ENCODE data around the gene ZNF678.
"Not testable (repeated sequence)": the region's sequence is repeated elsewhere in the genome, so short reads cannot be mapped to it uniquely, and the experiment has no call there.

The ZNF678 gene

DNA sequence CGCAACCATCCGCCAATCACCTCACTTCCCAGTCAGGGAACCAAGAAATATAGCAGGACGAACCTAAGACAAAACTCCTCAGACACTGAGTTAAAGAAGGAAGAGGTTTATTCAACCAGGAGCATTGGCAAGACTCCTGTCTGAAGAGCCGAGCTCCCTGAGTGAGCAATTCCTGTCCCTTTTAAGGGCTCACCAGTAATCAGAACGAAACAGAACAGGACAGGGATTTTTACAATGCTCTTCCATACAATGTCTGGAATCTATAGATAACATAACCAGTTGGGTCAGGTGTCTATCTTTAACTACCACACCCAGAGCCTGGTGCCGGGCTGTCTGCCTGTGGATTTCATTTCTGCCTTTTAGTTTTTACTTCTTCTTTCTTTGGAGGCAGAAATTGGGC lies 32.9 kb downstream of the ZNF678 start:
- not testable (repeated sequence) for H3K9me3 ChIP-seq (ENCODE audit: control insufficient read depth, insufficient read depth, low read length); DNase-seq (ENCODE audit: low read depth, low spot score); H3K27me3 ChIP-seq (ENCODE audit: control insufficient read depth, insufficient read depth, low read length); H3K4me3 ChIP-seq (ENCODE audit: low read length); H3K36me3 ChIP-seq (ENCODE audit: control insufficient read depth, insufficient read depth, low read length); H3K27ac ChIP-seq (ENCODE audit: low read length); H3K4me1 ChIP-seq (ENCODE audit: control insufficient read depth, insufficient read depth, low read length)
- no CpG with 5 or more reads among the region's 6 CpGs for WGBS (ENCODE audit: insufficient coverage, insufficient read length)

DNA sequence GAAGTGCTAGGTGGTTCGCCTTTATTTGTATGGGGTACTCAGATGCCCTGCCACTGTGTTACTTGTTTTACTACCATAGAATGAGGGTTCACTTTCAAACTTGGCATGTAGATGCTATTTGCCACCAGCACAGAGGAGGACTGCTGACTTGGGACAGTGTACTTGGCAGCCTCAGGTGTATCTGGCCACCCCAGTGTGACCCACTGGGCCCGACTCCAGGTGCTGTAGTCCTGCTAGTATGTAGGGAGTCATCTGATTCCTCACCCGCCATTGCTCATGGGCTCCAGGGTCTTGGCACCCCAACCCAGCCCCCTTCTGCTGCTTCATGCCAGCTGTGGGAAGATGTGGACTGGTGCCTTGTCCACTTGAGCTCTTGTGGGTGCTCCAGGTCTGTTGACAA lies 40.0 kb downstream of the ZNF678 start:
- no peak for DNase-seq (ENCODE audit: low read depth, low spot score)
- H3K4me1 ChIP-seq (ENCODE audit: control insufficient read depth, insufficient read depth, low read length) = 0 out of 2 replicates have a peak, but pooled peaks cover 2% of the 10 kb centered on the region
- WGBS (ENCODE audit: insufficient coverage, insufficient read length) = no CpG with 5 or more reads among the region's 3 CpGs
- no peaks in the 10 kb centered on the region for H3K9me3 ChIP-seq (ENCODE audit: control insufficient read depth, insufficient read depth, low read length)
- H3K4me3 ChIP-seq (ENCODE audit: low read length) = no peak overlapping the region
- H3K27ac ChIP-seq (ENCODE audit: low read length) = no peak overlapping the region
- H3K36me3 ChIP-seq (ENCODE audit: control insufficient read depth, insufficient read depth, low read length) = no peaks in the 10 kb centered on the region
- H3K27me3 ChIP-seq (ENCODE audit: control insufficient read depth, insufficient read depth, low read length) = no peaks in the 10 kb centered on the region

DNA sequence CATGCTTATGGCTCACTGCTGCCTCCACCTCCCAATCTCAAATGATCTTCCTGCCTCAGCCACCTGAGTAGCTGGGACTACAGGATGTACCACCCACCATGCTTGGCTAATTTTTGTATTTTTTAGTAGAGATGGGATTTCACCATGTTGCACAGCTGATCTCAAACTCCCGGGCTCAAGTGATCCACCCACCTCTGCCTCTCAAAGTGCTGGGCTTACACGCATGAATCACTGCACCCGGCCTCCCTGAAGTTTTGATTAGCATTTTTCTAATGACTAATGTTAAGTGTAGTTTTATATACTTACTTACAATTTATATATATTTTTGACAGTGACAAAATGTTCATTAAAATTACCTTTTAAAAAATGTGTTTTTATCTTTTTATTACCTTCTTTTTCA lies 41.1 kb downstream of the ZNF678 start:
- Histone ChIP-seq H3K9me3 (ENCODE audit: control insufficient read depth, insufficient read depth, low read length) (no peaks in the 10 kb centered on the region), H3K4me3 (ENCODE audit: low read length) (no peak overlapping the region), H3K4me1 (ENCODE audit: control insufficient read depth, insufficient read depth, low read length) (0 out of 2 replicates have a peak, but pooled peaks cover 2% of the 10 kb centered on the region), H3K27me3 (ENCODE audit: control insufficient read depth, insufficient read depth, low read length) (no peaks in the 10 kb centered on the region), H3K27ac (ENCODE audit: low read length) (no peak overlapping the region), H3K36me3 (ENCODE audit: control insufficient read depth, insufficient read depth, low read length) (no peaks in the 10 kb centered on the region)
- no CpG with 5 or more reads among the region's 3 CpGs for WGBS (ENCODE audit: insufficient coverage, insufficient read length)
- no peak for DNase-seq (ENCODE audit: low read depth, low spot score)

DNA sequence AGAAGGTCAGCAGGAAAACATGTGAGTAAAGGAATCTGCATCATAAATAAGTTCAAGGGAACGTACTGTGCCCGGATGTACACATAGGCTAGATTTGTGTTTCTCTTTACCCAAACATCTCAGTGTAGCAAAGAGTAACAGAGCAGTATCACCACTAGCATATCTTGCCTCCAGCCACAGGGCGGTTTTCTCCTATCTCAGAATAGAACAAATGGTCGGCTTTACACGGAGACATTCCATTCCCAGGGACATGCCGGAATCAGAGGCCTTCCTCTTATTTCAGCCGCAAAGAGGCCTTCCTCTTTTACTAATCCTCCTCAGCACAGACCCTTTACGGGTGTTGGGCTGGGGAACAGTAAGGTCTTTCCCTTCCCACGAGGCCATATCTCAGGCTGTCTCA lies 42.9 kb downstream of the ZNF678 start:
- H3K27ac ChIP-seq (ENCODE audit: low read length); H3K36me3 ChIP-seq (ENCODE audit: control insufficient read depth, insufficient read depth, low read length); DNase-seq (ENCODE audit: low read depth, low spot score); H3K27me3 ChIP-seq (ENCODE audit: control insufficient read depth, insufficient read depth, low read length); H3K4me1 ChIP-seq (ENCODE audit: control insufficient read depth, insufficient read depth, low read length); H3K9me3 ChIP-seq (ENCODE audit: control insufficient read depth, insufficient read depth, low read length); H3K4me3 ChIP-seq (ENCODE audit: low read length): not testable (repeated sequence)
- no CpG with 5 or more reads among the region's 9 CpGs for WGBS (ENCODE audit: insufficient coverage, insufficient read length)

DNA sequence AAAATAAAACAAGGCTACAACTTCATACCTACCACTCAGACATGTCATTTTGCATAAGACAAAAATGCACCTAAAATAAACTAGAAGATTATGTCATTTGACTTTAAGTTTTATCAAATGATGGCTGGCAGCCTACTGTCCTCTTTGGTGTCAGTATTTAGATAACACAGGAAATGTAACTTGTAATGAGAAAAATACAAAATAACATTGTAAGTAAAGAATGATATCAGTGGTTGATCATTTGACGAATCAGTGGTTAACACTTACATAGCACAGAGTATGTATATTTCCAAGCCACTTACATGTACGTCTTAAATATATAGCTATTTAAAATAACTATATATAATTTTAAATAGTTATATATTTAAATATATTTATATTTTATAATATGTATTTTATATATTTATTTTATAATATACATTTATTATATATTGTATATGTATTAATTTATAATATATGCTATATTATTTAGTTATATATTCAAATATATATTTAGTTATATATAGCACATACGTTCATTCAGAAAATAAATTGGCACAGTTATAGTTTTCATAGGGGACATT lies 44.1 kb downstream of the ZNF678 start:
- Histone ChIP-seq H3K4me3 (ENCODE audit: low read length) (no peak overlapping the region), H3K27ac (ENCODE audit: low read length) (no peak overlapping the region), H3K4me1 (ENCODE audit: control insufficient read depth, insufficient read depth, low read length) (0 out of 2 replicates have a peak, but pooled peaks cover 2% of the 10 kb centered on the region), H3K36me3 (ENCODE audit: control insufficient read depth, insufficient read depth, low read length) (no peaks in the 10 kb centered on the region; the same call in 1 of the 2 replicates), H3K9me3 (ENCODE audit: control insufficient read depth, insufficient read depth, low read length) (no peaks in the 10 kb centered on the region), H3K27me3 (ENCODE audit: control insufficient read depth, insufficient read depth, low read length) (no peaks in the 10 kb centered on the region)
- no peak for DNase-seq (ENCODE audit: low read depth, low spot score)
- no CpG with 5 or more reads among the region's 3 CpGs for WGBS (ENCODE audit: insufficient coverage, insufficient read length)

DNA sequence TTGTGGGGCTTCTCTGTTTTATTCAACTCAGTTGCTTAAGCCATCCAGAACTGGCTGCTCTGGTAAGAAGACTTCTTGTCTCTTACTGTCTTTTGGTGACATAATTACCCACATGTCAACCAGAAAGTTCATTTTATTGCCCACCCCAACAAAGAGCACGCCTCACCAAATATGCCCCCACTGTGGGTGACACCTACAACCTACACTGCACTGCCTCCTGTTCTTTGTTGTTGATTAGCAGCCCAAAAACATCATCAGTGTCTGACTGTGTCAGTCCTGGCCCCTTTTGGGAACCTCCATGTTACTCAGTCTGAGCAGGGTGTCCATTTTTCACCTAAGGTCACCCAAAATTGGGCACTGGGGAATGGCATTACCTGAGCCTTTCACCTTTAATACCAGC lies 49.3 kb downstream of the ZNF678 start:
- Histone ChIP-seq H3K4me3 (ENCODE audit: low read length) (no peak overlapping the region), H3K9me3 (ENCODE audit: control insufficient read depth, insufficient read depth, low read length) (no peaks in the 10 kb centered on the region), H3K4me1 (ENCODE audit: control insufficient read depth, insufficient read depth, low read length) (no peaks in the 10 kb centered on the region), H3K36me3 (ENCODE audit: control insufficient read depth, insufficient read depth, low read length) (no peaks in the 10 kb centered on the region; the same call in 1 of the 2 replicates), H3K27me3 (ENCODE audit: control insufficient read depth, insufficient read depth, low read length) (no peaks in the 10 kb centered on the region), H3K27ac (ENCODE audit: low read length) (no peak overlapping the region)
- DNase-seq (ENCODE audit: low read depth, low spot score) = no peak
- WGBS (ENCODE audit: insufficient coverage, insufficient read length) = no CpG with 5 or more reads among the region's 1 CpG

DNA sequence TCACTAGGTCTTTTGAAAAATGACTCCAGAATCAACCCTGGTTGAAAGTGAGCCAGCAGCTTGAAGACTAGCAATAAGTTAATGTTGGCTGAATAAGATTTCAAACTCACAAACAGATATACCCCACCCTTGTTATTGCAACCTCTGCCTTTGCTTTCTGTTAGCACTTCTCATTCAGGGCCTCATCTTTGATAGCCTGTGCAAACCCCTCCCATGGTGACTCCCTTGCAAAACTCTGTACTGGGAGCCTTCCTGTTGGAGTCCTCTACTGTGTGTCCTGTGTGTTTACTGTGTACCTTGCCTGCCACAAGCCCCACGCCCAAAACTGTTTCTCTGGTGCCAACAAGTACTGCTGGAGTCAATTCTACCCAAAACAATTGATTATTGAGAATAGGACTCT lies 50.2 kb downstream of the ZNF678 start:
- Histone ChIP-seq H3K9me3 (ENCODE audit: control insufficient read depth, insufficient read depth, low read length) (no peaks in the 10 kb centered on the region), H3K27me3 (ENCODE audit: control insufficient read depth, insufficient read depth, low read length) (no peaks in the 10 kb centered on the region), H3K27ac (ENCODE audit: low read length) (no peak overlapping the region), H3K4me1 (ENCODE audit: control insufficient read depth, insufficient read depth, low read length) (no peaks in the 10 kb centered on the region), H3K4me3 (ENCODE audit: low read length) (no peak overlapping the region), H3K36me3 (ENCODE audit: control insufficient read depth, insufficient read depth, low read length) (no peaks in the 10 kb centered on the region; the same call in 1 of the 2 replicates)
- WGBS (ENCODE audit: insufficient coverage, insufficient read length) = no CpG with 5 or more reads among the region's 1 CpG
- no peak for DNase-seq (ENCODE audit: low read depth, low spot score)

DNA sequence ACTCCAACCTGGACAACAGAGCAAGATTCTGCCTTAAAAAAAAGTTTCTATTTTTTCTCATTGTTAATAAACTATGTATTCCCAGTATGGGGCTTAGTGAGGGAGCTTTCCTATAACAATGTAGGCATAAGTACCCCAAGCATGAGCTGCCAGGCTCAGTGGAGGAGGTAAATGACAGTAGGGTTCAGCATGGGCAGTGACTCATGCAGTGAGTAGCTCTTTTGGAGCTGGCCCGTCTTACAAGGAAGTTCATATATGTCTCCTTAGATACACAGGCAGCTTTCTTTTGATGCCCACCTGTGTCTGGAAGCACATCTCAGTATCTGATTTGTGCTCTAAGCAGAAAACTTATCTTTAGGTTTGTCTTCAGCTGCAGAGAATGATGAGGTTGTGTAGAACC lies 57.9 kb downstream of the ZNF678 start:
- no CpG with 5 or more reads among the region's 1 CpG for WGBS (ENCODE audit: insufficient coverage, insufficient read length)
- Histone ChIP-seq H3K9me3 (ENCODE audit: control insufficient read depth, insufficient read depth, low read length) (no peaks in the 10 kb centered on the region), H3K4me3 (ENCODE audit: low read length) (no peak overlapping the region), H3K4me1 (ENCODE audit: control insufficient read depth, insufficient read depth, low read length) (no peaks in the 10 kb centered on the region), H3K27ac (ENCODE audit: low read length) (no peak overlapping the region), H3K27me3 (ENCODE audit: control insufficient read depth, insufficient read depth, low read length) (no peaks in the 10 kb centered on the region), H3K36me3 (ENCODE audit: control insufficient read depth, insufficient read depth, low read length) (no peaks in the 10 kb centered on the region)
- DNase-seq (ENCODE audit: low read depth, low spot score) = no peak

DNA sequence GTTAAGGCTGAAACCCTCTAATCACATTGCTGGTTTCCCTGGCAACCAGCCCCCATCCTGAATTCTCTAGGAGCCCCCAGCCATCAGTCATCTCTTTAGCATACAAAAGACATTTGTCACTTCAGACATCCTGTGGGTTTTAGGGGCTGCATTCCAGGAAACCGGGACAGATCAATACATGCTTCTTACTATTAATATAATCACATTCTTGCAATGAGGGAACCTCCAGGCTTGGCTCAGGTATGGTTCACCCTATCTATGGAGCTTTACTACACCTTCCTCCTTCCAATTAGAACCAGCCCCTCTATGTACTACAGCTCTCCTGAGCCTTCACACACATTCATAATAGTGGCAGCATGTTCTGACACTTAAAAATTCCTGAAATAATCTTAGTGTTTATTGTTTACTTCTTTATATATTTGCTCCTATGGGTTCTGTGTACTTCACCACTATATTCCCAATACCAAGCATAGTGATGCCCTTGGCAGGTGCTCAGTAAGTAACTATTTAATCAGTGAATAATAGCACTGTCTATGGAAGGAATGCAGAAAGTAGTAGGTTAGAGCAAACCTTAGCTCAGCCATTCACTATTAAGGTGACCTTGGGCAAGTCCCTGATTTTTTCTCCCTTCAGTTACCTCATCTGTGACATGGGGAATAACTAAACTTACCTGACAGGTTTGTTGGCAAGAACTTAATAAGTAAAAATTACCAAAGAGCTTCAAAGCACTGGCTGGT lies 59.6 kb downstream of the ZNF678 start:
- no peak overlapping the region for H3K27ac ChIP-seq (ENCODE audit: low read length)
- H3K4me1 ChIP-seq (ENCODE audit: control insufficient read depth, insufficient read depth, low read length) = no peaks in the 10 kb centered on the region
- no CpG with 5 or more reads among the region's 1 CpG for WGBS (ENCODE audit: insufficient coverage, insufficient read length)
- no peak overlapping the region for H3K4me3 ChIP-seq (ENCODE audit: low read length)
- no peaks in the 10 kb centered on the region for H3K9me3 ChIP-seq (ENCODE audit: control insufficient read depth, insufficient read depth, low read length)
- DNase-seq (ENCODE audit: low read depth, low spot score) = no peak
- H3K36me3 ChIP-seq (ENCODE audit: control insufficient read depth, insufficient read depth, low read length) = no peaks in the 10 kb centered on the region
- H3K27me3 ChIP-seq (ENCODE audit: control insufficient read depth, insufficient read depth, low read length) = no peaks in the 10 kb centered on the region

DNA sequence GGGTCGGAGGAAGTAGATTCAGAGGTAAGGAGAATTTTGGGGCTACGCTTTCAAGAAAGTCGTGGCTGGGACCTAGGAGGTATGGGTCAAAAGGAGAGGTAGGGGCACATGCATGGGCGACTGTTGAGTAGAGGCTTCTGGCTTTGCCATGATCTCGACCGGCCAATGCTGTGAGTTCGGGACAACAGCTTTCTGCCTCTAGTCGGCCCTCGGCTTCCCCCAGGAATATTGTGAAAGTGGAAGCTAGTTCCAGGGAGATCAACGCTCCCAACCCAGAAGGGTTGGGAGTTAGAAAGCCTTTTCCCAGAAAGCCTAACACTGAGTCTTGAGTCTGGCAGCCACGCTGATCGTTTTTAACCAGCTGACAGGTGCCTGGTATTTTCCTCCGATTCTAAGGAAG lies 69.0 kb downstream of the ZNF678 start:
- Histone ChIP-seq H3K4me3 (ENCODE audit: low read length) (no peak overlapping the region), H3K9me3 (ENCODE audit: control insufficient read depth, insufficient read depth, low read length) (no peaks in the 10 kb centered on the region), H3K4me1 (ENCODE audit: control insufficient read depth, insufficient read depth, low read length) (no peaks in the 10 kb centered on the region), H3K27me3 (ENCODE audit: control insufficient read depth, insufficient read depth, low read length) (no peaks in the 10 kb centered on the region), H3K36me3 (ENCODE audit: control insufficient read depth, insufficient read depth, low read length) (no peaks in the 10 kb centered on the region), H3K27ac (ENCODE audit: low read length) (no peak overlapping the region)
- WGBS (ENCODE audit: insufficient coverage, insufficient read length) = no CpG with 5 or more reads among the region's 13 CpGs
- no peak for DNase-seq (ENCODE audit: low read depth, low spot score)

DNA sequence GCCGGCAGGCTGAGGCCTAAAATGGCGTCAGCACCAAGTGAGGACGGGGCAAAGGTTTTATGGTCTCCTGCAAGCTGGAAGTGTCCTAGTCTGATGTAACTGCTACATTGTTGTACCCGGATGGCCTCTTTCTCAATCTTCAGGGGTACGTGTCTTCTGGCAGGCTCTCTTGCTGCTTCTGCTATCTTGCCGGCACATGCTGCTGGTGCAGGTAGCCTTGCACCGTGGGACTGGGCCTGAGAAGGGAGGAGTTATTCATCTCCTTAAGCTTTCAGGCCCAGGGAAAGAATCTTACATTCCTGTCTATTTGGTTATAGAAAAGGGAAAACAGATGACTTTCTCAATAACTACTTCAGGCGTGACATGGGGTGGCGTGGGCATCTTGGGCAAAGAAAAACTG lies 72.2 kb downstream of the ZNF678 start:
- WGBS (ENCODE audit: insufficient coverage, insufficient read length) = no CpG with 5 or more reads among the region's 9 CpGs
- Histone ChIP-seq H3K36me3 (ENCODE audit: control insufficient read depth, insufficient read depth, low read length) (no peaks in the 10 kb centered on the region), H3K9me3 (ENCODE audit: control insufficient read depth, insufficient read depth, low read length) (no peaks in the 10 kb centered on the region), H3K4me3 (ENCODE audit: low read length) (no peak overlapping the region), H3K27me3 (ENCODE audit: control insufficient read depth, insufficient read depth, low read length) (no peaks in the 10 kb centered on the region), H3K4me1 (ENCODE audit: control insufficient read depth, insufficient read depth, low read length) (no peaks in the 10 kb centered on the region), H3K27ac (ENCODE audit: low read length) (no peak overlapping the region)
- DNase-seq (ENCODE audit: low read depth, low spot score) = no peak
